HG03432 (cell line): ENCODE results near the gene CPVL.
A peak's percentile ranks its signal among the peaks of the same experiment; 100 is the strongest.
"Not testable (repeated sequence)": the region's sequence is repeated elsewhere in the genome, so short reads cannot be mapped to it uniquely, and the experiment has no call there.

Experiments
- ATAC-seq: cut with Tn5 transposase; IDR thresholded peaks from one replicate; pipeline ENCODE4 v1.9.1; 2021; ENCODE audit warnings: mild to moderate bottlenecking, moderate library complexity; ENCODE audit not compliant: unreplicated experiment

CPVL gene

DNA sequence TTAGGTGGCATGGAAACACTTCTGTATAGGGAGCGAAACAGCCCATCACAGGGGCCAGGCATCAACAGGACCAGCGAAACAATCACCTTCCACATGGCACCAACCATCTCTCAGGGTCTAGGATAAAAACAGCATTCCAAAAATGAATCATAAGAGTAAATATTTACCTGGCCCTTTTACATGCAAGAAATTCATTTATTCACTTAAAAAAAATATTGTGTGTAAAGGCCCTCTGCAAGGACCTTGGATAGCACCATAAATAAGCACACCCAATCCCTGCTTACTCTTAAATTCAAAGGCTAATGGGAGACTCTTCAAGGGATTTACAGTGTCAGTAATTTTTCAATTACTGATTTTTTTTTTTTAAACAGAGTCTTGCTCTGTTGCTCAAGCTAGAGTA, 25.4 kb downstream of the CPVL start:
- ATAC-seq = no peak

- no peak for ATAC-seq
These were observed 26.8 kb downstream of the CPVL start for GRCh38 chr7:29119538-29119937.

GRCh38 chr7:29116361-29117200, 29.8 kb downstream of the CPVL start:
- no peak for ATAC-seq

GRCh38 chr7:29115753-29116152, 30.6 kb downstream of the CPVL start:
- ATAC-seq = no peak

- ATAC-seq = no peak
These were observed 31.1 kb downstream of the CPVL start for GRCh38 chr7:29115130-29115687.

DNA sequence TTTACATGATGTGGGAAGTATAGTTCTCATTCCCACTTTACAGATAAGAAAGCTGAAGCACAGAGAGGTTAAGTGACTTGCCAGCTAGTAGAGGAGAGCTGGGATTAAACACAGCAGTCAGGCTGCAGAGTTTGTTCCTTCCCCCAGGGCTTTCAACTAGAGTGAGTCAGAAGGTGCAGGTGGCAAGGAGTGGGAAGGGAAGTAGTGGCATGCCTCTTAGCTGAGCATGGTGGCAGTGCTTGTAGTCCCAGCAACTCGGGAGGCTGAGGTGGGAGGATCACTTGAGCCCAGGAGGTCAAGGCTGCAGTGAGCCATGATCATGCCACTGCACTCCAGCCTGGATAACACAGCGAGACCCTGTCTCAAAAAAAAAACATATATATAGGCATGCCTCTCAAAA, 32.1 kb downstream of the CPVL start:
- not testable (repeated sequence) for ATAC-seq

DNA sequence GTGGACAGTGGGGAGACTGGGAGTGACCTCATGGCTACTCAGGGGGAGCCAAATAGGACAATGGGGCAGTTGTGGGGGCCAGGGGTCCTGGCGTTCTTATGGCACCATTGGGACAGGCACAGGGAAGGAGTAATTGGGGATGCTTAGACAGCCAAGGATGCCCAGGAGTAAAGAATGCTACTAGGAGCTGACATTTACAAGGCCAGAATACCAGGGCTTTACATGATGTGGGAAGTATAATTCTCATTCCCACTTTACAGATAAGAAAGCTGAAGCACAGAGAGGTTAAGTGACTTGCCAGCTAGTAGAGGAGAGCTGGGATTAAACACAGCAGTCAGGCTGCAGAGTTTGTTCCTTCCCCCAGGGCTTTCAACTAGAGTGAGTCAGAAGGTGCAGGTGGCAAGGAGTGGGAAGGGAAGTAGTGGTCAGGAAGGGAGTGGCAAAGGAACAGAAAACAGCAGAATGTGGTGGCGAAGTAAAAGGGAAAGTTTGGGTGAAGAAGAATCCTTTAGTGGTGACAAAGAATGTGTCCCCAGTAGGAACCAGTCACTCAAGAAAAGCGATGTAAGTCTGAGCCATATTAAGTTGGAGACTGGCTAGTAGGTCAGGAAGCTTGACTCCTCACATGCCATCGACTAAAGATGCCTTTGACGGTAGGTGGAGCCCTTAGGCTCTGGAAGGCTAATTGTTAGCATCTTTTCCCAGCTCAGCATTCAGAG, 32.8 kb downstream of the CPVL start:
- ATAC-seq = no peak

DNA sequence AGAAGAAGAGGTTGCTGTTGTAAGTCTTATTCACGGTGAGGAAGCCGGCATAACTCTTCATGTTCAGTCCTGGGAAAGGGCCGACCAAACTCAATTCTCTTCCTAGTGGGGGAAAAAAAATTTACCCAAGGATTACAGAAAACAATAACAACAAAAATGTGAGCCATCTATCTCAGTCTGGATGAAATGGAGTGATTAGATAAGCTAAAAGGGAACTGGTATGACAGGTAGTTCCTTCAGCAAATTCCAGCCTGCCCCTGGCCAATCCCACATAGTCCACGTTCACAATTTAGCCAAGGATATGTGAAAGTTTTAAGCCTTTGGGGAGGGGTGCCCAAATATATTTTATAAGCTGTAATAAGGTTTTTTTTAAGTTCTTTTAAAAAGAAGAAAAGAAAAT, 33.6 kb downstream of the CPVL start:
- no peak for ATAC-seq

GRCh38 chr7:29109899-29110298, 36.4 kb downstream of the CPVL start:
- no peak for ATAC-seq

GRCh38 chr7:29109358-29109757, 37.0 kb downstream of the CPVL start:
- no peak for ATAC-seq

GRCh38 chr7:29107056-29107455, 39.3 kb downstream of the CPVL start:
- no peak for ATAC-seq

GRCh38 chr7:29106669-29106988, 39.7 kb downstream of the CPVL start:
- ATAC-seq = no peak

GRCh38 chr7:29105752-29106668, 40.3 kb downstream of the CPVL start:
- ATAC-seq = peak; percentile 65

- no peak for ATAC-seq
These were observed 41.1 kb downstream of the CPVL start for GRCh38 chr7:29105191-29105590.

GRCh38 chr7:29102558-29103151, 43.7 kb downstream of the CPVL start:
- ATAC-seq = peak; percentile 43

DNA sequence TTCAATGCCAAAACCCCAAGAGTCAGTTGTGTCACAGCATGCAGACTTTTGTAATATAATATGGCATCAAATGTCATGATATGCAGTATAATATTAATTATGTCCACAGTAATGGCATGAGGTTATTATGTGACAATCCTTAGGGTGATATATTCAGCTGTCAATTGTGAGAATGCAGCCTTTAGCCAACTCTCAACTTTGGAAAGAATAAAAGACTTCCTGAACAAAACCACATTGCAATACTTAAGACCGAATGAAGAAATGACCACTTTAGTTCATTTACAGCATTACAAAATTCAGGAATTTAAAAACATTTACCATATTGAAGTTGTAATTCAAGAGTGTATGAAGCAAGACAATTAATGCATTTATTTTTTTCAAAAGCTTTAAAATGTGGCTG, 45.4 kb downstream of the CPVL start:
- no peak for ATAC-seq

DNA sequence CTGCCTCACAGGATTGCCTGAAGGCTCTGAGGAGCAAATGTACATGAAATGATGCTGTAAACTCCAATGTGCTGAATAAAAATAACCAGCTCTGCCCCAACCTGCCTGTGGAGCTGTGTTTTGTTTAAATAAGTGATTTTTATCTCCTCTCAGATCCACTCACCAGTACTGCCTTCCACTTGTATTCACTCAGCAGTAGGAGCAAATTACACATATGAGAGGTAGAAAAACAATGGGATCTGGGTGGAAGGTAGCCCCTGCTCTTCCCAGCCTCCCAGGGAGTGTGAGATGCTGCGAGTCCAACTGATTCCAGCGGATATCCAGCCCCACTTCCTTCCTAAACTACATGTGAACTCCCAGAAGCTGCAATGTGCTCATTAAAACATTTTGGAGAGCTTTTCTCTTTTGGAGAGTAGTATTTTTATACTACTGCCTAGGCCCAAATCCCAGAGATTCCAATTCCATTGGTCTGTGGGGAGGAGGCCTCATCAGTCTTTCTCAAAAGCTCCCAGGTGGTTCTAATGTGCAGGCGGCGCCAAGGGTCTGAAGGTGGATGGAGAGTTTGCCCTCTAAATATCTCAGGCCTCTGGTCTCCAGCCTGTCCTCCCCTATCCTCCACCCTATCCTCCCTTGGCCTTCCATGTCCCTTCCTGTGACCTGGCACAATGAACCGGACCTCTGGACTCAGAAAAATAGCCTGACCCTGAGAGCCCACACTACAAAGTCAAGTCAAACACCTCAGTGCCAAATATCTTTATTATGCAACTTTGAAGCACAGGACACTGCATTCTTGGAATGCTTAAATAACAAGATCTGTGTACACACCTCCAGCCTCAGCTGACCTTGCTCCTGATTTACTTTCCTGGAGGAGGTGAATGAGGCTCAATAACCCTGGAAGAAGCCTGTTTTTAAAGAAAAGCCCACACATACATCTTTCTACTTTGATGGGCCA, 46.2 kb downstream of the CPVL start:
- ATAC-seq = no peak

GRCh38 chr7:29096446-29096730, 49.9 kb downstream of the CPVL start:
- no peak for ATAC-seq

DNA sequence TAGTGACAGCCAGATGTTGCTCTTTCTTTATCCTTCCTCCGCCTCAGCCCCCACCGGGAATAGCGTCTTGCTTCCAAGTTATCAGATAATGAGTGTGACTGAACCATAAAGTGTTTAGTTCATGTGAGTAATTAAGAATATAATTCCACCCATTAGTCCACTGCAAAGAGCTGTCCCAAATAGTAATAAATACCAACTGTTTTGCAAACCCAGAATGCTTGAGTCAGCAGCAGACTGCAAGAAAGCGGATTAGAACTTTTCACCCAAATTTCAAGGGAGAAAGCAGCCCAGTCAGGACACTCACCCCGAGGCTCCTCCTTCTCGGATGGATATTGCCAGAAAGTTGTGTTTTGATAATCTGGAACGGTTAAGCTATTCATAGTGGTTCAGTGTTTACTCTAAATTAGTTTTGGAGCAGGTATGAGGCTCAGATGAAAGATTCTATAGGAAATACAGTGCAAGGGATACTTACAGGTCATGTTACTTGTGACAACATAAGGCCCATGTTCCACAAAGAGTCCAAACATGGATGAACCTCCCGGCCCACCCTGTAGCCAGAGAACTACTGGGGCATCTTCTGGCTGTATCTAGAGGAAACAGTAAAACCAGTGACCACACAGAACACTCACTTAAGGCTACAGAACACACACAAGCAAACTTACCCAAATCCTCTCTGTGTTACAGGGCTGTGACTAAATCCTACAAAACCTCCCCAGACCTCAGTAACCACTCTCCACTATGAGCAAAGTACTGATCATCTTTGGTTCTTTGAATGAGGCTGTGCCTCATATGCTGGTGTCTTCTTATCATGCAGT, 50.5 kb downstream of the CPVL start:
- no peak for ATAC-seq
